Keratinocyte (primary cell): ENCODE measurements around the gene AMMECR1L. TPM values are rescaled to one million over a fixed set of nuclear protein-coding genes. Genes with fewer than 3 reads are reported as not detected.
"Not testable (repeated sequence)": the region's sequence is repeated elsewhere in the genome, so short reads cannot be mapped to it uniquely, and the experiment has no call there.

Source experiments
- DNase-seq: peaks from one replicate; pipeline ENCODE4 v3.0.0-alpha.2; 2011; ENCODE audit warnings: low read depth, missing footprints, low spot score
- FAIRE-seq: peaks from 2 replicates; lab custom pipeline; 2011; peaks lifted over from hg19 to GRCh38; lab: Jason Lieb, UNC
- H2AFZ ChIP-seq: 2 replicates; pipeline ENCODE4 v1.6.0; 2012; ENCODE audit warnings: low read length, control low read depth, inconsistent platforms; ENCODE audit not compliant: control insufficient read depth
- H3K27ac ChIP-seq: 2 replicates; pipeline ENCODE4 v1.5.1; 2011; ENCODE audit warnings: low read length; ENCODE audit not compliant: control insufficient read depth, insufficient read depth
- H3K27me3 ChIP-seq: 3 replicates; pipeline ENCODE4 v1.6.0; 2011; ENCODE audit warnings: low read length; ENCODE audit not compliant: control insufficient read depth, insufficient read depth; ENCODE audit errors: extremely low read depth
- H3K36me3 ChIP-seq, 2 experiments: 2 replicates in 1 of 2; 3 replicates in 1 of 2; pipeline ENCODE4 v1.5.1; 2011; ENCODE audit warnings: low read length in 2 of 2, mild to moderate bottlenecking in 1 of 2; ENCODE audit not compliant: control insufficient read depth in 2 of 2, insufficient read depth in 2 of 2; ENCODE audit errors: extremely low read depth in 1 of 2
- H3K4me1 ChIP-seq: 3 replicates; pipeline ENCODE4 v1.5.1; 2011; ENCODE audit warnings: low read length; ENCODE audit not compliant: control insufficient read depth, insufficient read depth; ENCODE audit errors: extremely low read depth
- H3K4me2 ChIP-seq: 3 replicates; pipeline ENCODE4 v1.6.0; 2011; ENCODE audit warnings: low read depth, low read length; ENCODE audit not compliant: control insufficient read depth, insufficient read depth; ENCODE audit errors: extremely low read depth
- H3K4me3 ChIP-seq, 3 experiments: fragments of 200-600 bp in 1 of 3; sonication (generic) in 1 of 3; 2 replicates in 2 of 3; 3 replicates in 1 of 3; pipeline ENCODE4 v1.5.1; 2011 to 2016; ENCODE audit warnings: low read length in 3 of 3, mild to moderate bottlenecking in 3 of 3, control low read depth in 2 of 3, inconsistent platforms in 1 of 3, low read depth in 1 of 3, mixed read lengths in 1 of 3, mixed run types in 1 of 3, moderate library complexity in 1 of 3; ENCODE audit not compliant: control insufficient read depth in 2 of 3, insufficient read depth in 2 of 3; ENCODE audit errors: extremely low read depth in 1 of 3
- H3K79me2 ChIP-seq: 2 replicates; pipeline ENCODE4 v1.6.0; 2012; ENCODE audit warnings: low read length; ENCODE audit not compliant: control insufficient read depth, insufficient read depth
- H3K9ac ChIP-seq: 3 replicates; pipeline ENCODE4 v1.6.0; 2011; ENCODE audit warnings: low read length; ENCODE audit not compliant: control insufficient read depth, insufficient read depth; ENCODE audit errors: extremely low read depth
- H3K9me1 ChIP-seq: 3 replicates; pipeline ENCODE4 v1.6.0; 2011; ENCODE audit warnings: low read length; ENCODE audit not compliant: control insufficient read depth, insufficient read depth; ENCODE audit errors: extremely low read depth
- H3K9me3 ChIP-seq: 2 replicates; pipeline ENCODE4 v1.5.1; 2012; ENCODE audit warnings: low read depth, low read length; ENCODE audit not compliant: control insufficient read depth
- H4K20me1 ChIP-seq: 3 replicates; pipeline ENCODE4 v1.6.0; 2011; ENCODE audit warnings: low read length; ENCODE audit not compliant: control insufficient read depth, insufficient read depth; ENCODE audit errors: extremely low read depth
- CTCF ChIP-seq, 3 experiments: IDR thresholded peaks in 1 of 3; conservative IDR thresholded peaks in 1 of 3; optimal IDR thresholded peaks in 1 of 3; 2 replicates in 2 of 3; 3 replicates in 1 of 3; pipeline versions ENCODE3 to v1.5.1; 2011; ENCODE audit warnings: low read length in 3 of 3, mild to moderate bottlenecking in 3 of 3, moderate library complexity in 2 of 3, control low read depth in 1 of 3, inconsistent platforms in 1 of 3; ENCODE audit not compliant: insufficient read depth in 2 of 3; ENCODE audit errors: extremely low read depth in 1 of 3
- EZH2 ChIP-seq: IDR thresholded peaks from one replicate; pipeline ENCODE4 v1.6.1; 2012; ENCODE audit warnings: inconsistent platforms, mild to moderate bottlenecking, low read length, moderate library complexity
- dilution Hi-C: fragments of 300-500 bp; cut with MboI; formaldehyde crosslinking; loops from one replicate; pipeline ENCODE4 v1.7.0; 2020; ENCODE audit warnings: low sequenced_read_pairs; ENCODE audit not compliant: extremely low pct_ligation_motif_present
- polyA plus RNA-seq, 5 experiments: library from polyadenylated mRNA; depleted of rRNA in 3 of 5; stranded (reverse) in 3 of 5; stranded (forward) in 1 of 5; unstranded in 1 of 5; fragments of >200 nt; gene quantifications; 1 replicate in 1 of 5; 2 replicates in 3 of 5; 3 replicates in 1 of 5; pipeline versions ENCODE4 v1.2.1 to v1.2.3, GENCODE V29; 2011 to 2012; ENCODE audit warnings: missing spikeins in 2 of 5, low read depth in 1 of 5, low replicate concordance in 1 of 5

The AMMECR1L gene
- polyA plus RNA-seq, 1 donor (not counting 4 experiments of a cell fraction or from before 2014, with no cell fraction given) = 16.8 TPM

- Histone ChIP-seq H3K36me3 (no peaks in the 10 kb centered on the region), H3K9ac (no peak overlapping the region), H3K4me2 (no peak overlapping the region), H3K27ac (no peak overlapping the region), H2AFZ (no peak overlapping the region), H3K4me3 (no peak overlapping the region), H3K27me3 (no peaks in the 10 kb centered on the region), H3K9me1 (no peaks in the 10 kb centered on the region), H3K4me1 (peaks cover 1% of the 10 kb centered on the region), H4K20me1 (no peaks in the 10 kb centered on the region), H3K9me3 (no peaks in the 10 kb centered on the region), H3K79me2 (peaks cover 2% of the 10 kb centered on the region)
- FAIRE-seq = no peak
- dilution Hi-C loops = no loop called here
- TF ChIP-seq CTCF (optimal IDR thresholded peaks at IDR 0.05 in 1 of 3, IDR thresholded peaks at IDR 0.05 in 1 of 3, conservative IDR thresholded peaks at IDR 0.05 in 1 of 3; ENCODE audit: extremely low read depth in 1 of 3, insufficient read depth in 2 of 3, low read length in 3 of 3) (no peak), EZH2 (no peak)
- DNase-seq = no peak
Measured at GRCh38 chr2:127893033-127893432, 7.3 kb upstream of the AMMECR1L start.

GRCh38 chr2:127891811-127892210 is 6.1 kb upstream of the AMMECR1L start:
- H3K4me1 ChIP-seq = peaks cover 11% of the 10 kb centered on the region
- no peaks in the 10 kb centered on the region for H3K36me3 ChIP-seq
- H3K9me3 ChIP-seq = no peaks in the 10 kb centered on the region
- H2AFZ ChIP-seq = no peak overlapping the region
- no peak overlapping the region for H3K4me3 ChIP-seq
- peaks cover 10% of the 10 kb centered on the region for H3K79me2 ChIP-seq
- TF ChIP-seq EZH2 (no peak), CTCF (optimal IDR thresholded peaks at IDR 0.05 in 1 of 3, IDR thresholded peaks at IDR 0.05 in 1 of 3, conservative IDR thresholded peaks at IDR 0.05 in 1 of 3; ENCODE audit: extremely low read depth in 1 of 3, insufficient read depth in 2 of 3, low read length in 3 of 3) (no peak)
- DNase-seq (no peak), FAIRE-seq (no peak)
- H3K9me1 ChIP-seq = no peaks in the 10 kb centered on the region
- H3K9ac ChIP-seq = no peak overlapping the region
- no peak overlapping the region for H3K27ac ChIP-seq
- dilution Hi-C loops = no loop called here
- no peak overlapping the region for H3K4me2 ChIP-seq
- H3K27me3 ChIP-seq = no peaks in the 10 kb centered on the region
- H4K20me1 ChIP-seq = no peaks in the 10 kb centered on the region

GRCh38 chr2:127890756-127891155 is 5.0 kb upstream of the AMMECR1L start:
- H2AFZ ChIP-seq, H3K79me2 ChIP-seq, H3K27me3 ChIP-seq, dilution Hi-C loops, H3K27ac ChIP-seq, H3K4me3 ChIP-seq, H3K9me3 ChIP-seq, H3K4me2 ChIP-seq, DNase-seq, H3K9me1 ChIP-seq, FAIRE-seq, H4K20me1 ChIP-seq, H3K9ac ChIP-seq, H3K36me3 ChIP-seq: not testable (repeated sequence)
- peaks cover 11% of the 10 kb centered on the region for H3K4me1 ChIP-seq
